Measurements from ENCODE around the gene ARID5B.

ARID5B gene

GRCh38 chr10:61897671-61898434 lies 3.6 kb upstream of the ARID5B start:
- TF ChIP-seq SIN3A (IDR thresholded peaks at IDR 0.05; ENCODE audit: borderline replicate concordance, insufficient read depth, low read length) (no peak), FOXP2 (optimal IDR thresholded peaks at IDR 0.05; ENCODE audit: borderline replicate concordance, extremely low read depth, extremely low read length, insufficient read depth) (no peak), TAF1 (IDR thresholded peaks at IDR 0.05; ENCODE audit: borderline replicate concordance, insufficient read depth, low read length) (no peak)

GRCh38 chr10:61898435-61898778 lies 3.1 kb upstream of the ARID5B start:
- TF ChIP-seq FOXP2 (optimal IDR thresholded peaks at IDR 0.05; ENCODE audit: borderline replicate concordance, extremely low read depth, extremely low read length, insufficient read depth) (no peak), REST (IDR thresholded peaks at IDR 0.05; ENCODE audit: insufficient read depth in 1 of 2, low read depth in 2 of 2, low read length in 2 of 2) (no peak)

GRCh38 chr10:61899069-61899531 lies 2.4 kb upstream of the ARID5B start:
- TF ChIP-seq TAF1 (IDR thresholded peaks at IDR 0.05; ENCODE audit: borderline replicate concordance, insufficient read depth, low read length) (no peak), SIN3A (IDR thresholded peaks at IDR 0.05; ENCODE audit: borderline replicate concordance, insufficient read depth, low read length) (peak; percentile 75; the same call in 1 of the 2 replicates)

GRCh38 chr10:61899663-61899996 lies 1.9 kb upstream of the ARID5B start:
- no peak for TF ChIP-seq SIN3A (IDR thresholded peaks at IDR 0.05; ENCODE audit: borderline replicate concordance, insufficient read depth, low read length)
- no peak for TF ChIP-seq FOXP2 (optimal IDR thresholded peaks at IDR 0.05; ENCODE audit: borderline replicate concordance, extremely low read depth, extremely low read length, insufficient read depth)
- no peak for TF ChIP-seq POLR2AphosphoS5 (IDR thresholded peaks at IDR 0.05; ENCODE audit: low read depth, low read length)
- TF ChIP-seq REST (IDR thresholded peaks at IDR 0.05; ENCODE audit: insufficient read depth in 1 of 2, low read depth in 2 of 2, low read length in 2 of 2): no peak
- no peak for TF ChIP-seq TAF1 (IDR thresholded peaks at IDR 0.05; ENCODE audit: borderline replicate concordance, insufficient read depth, low read length)

GRCh38 chr10:61899997-61900828 lies 1.3 kb upstream of the ARID5B start:
- TF ChIP-seq POLR2AphosphoS5 (IDR thresholded peaks at IDR 0.05; ENCODE audit: low read depth, low read length): 0 out of 2 replicates have a peak, but pooled peaks have one; percentile 31
- peak; percentile 31 for TF ChIP-seq FOXP2 (optimal IDR thresholded peaks at IDR 0.05; ENCODE audit: borderline replicate concordance, extremely low read depth, extremely low read length, insufficient read depth)
- TF ChIP-seq TAF1 (IDR thresholded peaks at IDR 0.05; ENCODE audit: borderline replicate concordance, insufficient read depth, low read length): no peak
- TF ChIP-seq REST (IDR thresholded peaks at IDR 0.05; ENCODE audit: insufficient read depth in 1 of 2, low read depth in 2 of 2, low read length in 2 of 2): no peak

- TF ChIP-seq TAF1 (IDR thresholded peaks at IDR 0.05; ENCODE audit: borderline replicate concordance, insufficient read depth, low read length): no peak
- no peak for TF ChIP-seq SIN3A (IDR thresholded peaks at IDR 0.05; ENCODE audit: borderline replicate concordance, insufficient read depth, low read length)
- TF ChIP-seq FOXP2 (optimal IDR thresholded peaks at IDR 0.05; ENCODE audit: borderline replicate concordance, extremely low read depth, extremely low read length, insufficient read depth): no peak
- TF ChIP-seq POLR2AphosphoS5 (IDR thresholded peaks at IDR 0.05; ENCODE audit: low read depth, low read length): no peak
- TF ChIP-seq REST (IDR thresholded peaks at IDR 0.05; ENCODE audit: insufficient read depth in 1 of 2, low read depth in 2 of 2, low read length in 2 of 2): no peak
These were observed 438 bp downstream of the ARID5B start for GRCh38 chr10:61901829-61902444.

All from PFSK-1 (cell line).